BJ (cell line): ENCODE results near the gene DLX6. TPM values are rescaled to one million over a fixed set of nuclear protein-coding genes. Genes with fewer than 3 reads are reported as not detected.

ENCODE experiments used
- CTCF ChIA-PET: fragments of 350-600 bp; formaldehyde crosslinking; extraction: SDS; loops from one replicate; lab custom pipeline; 2021; ENCODE audit warnings: antibody characterized with exemption, inconsistent platforms; lab: Yijun Ruan, JAX
- POLR2A ChIA-PET: fragments of 300-600 bp; sonication (Branson Sonifier 250); formaldehyde crosslinking; extraction: SDS; loops from one replicate; lab custom pipeline; 2021; ENCODE audit warnings: antibody characterized with exemption; lab: Charles Lee
- DNase-seq: peaks from one replicate; pipeline ENCODE4 v3.0.0-alpha.2; 2011; ENCODE audit warnings: low read depth
- H3K27me3 ChIP-seq: 2 replicates; pipeline ENCODE4 v1.6.0; 2011; ENCODE audit warnings: low read length; ENCODE audit not compliant: control insufficient read depth, insufficient read depth
- H3K36me3 ChIP-seq: 2 replicates; pipeline ENCODE4 v1.5.1; 2011; ENCODE audit warnings: low read length; ENCODE audit not compliant: control insufficient read depth, insufficient read depth
- H3K4me3 ChIP-seq: 2 replicates; pipeline ENCODE4 v1.5.1; 2011; ENCODE audit warnings: low read depth, mild to moderate bottlenecking, control low read depth, low read length
- CTCF ChIP-seq: IDR thresholded peaks from 2 replicates; pipeline ENCODE4 v1.5.1; 2011; ENCODE audit warnings: low read depth, mild to moderate bottlenecking, control low read depth, inconsistent platforms, low read length, moderate library complexity; ENCODE audit not compliant: insufficient read depth
- polyA plus RNA-seq: library from polyadenylated mRNA; depleted of rRNA; stranded (reverse); fragments of >200 nt; gene quantifications from 2 replicates; pipeline ENCODE4 v1.2.3, GENCODE V29; 2011

The DLX6 gene
- polyA plus RNA-seq, 1 experiment: not detected

DNA sequence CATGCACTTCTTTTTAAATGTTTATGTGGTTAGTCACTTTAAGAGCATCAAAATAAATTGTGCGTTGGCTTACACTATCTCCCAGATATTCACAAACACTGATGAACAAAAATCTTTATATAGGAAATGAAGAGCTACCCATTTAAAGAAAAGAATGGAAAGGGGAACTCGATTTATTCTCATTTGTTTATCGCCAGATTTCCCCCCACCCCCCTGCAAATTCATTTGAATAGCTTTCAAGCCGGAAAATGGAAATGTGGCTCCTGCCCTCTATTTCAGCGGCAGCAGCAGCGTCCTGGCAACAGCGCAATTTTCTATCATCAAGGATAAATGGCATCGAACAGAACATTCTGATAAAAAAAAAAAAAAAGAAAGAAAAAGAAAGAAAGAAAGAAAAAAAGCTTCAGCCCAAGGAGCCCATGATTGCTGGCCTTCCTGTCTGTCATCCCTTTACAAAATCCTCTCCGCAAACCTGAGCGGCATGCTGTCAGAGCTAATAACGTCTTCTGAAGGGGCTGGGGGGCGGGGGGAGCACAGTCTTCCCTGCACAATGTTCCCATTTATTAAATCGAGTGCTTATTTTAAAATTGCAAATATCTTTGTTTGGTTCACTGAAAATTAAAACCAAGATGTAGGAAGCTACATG lies 13.7 kb upstream of the DLX6 start:
- Histone ChIP-seq H3K27me3 (peaks cover 30% of the 10 kb centered on the region), H3K36me3 (no peaks in the 10 kb centered on the region), H3K4me3 (no peak overlapping the region)
- ChIA-PET CTCF (no interaction called here), POLR2A (no interaction called here)
- no peak for DNase-seq
- TF ChIP-seq CTCF: no peak

DNA sequence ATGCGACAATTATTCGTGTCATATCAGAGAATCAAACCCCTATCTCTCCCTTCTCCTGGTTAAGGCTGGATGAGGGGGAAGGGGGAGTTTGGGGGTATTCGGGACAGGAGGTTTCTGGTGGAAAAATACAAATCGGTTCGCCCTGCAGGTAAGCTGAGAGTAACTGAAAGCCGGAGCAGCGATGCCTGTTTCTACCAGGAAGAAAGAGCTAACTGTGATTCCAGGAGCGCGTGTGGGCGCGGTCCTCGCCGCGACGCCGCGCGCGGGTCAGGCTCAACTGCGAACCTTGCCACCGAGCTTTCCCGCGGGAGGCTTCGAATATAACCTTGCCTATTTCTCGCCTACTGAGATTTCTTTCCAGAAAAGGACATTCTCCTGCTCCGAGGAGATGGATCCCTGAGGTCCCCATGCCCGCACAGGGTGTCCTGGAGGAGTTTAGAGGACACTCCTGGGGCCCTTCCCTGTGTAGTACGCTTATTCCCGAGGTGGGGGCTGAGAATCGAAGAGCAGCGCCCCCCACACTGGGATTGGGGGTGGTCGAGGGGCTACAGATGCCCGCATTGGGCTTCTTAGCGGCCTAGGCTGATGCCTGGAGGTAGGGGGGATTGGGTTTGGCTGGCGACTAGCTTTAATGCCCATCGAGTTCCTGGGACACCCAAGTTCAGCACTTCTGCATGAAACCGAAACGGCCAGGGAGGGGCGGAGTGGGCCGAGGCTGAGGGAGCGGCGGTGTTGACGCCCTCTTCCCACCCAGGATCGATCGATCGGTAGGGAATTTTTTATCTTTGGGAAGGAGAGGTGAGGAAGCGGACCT lies 13.0 kb upstream of the DLX6 start:
- POLR2A ChIA-PET: no interaction called here
- no peak for TF ChIP-seq CTCF
- H3K4me3 ChIP-seq: no peak overlapping the region
- no peak for DNase-seq
- CTCF ChIA-PET: no interaction called here
- H3K36me3 ChIP-seq: no peaks in the 10 kb centered on the region
- peaks cover 37% of the 10 kb centered on the region for H3K27me3 ChIP-seq

DNA sequence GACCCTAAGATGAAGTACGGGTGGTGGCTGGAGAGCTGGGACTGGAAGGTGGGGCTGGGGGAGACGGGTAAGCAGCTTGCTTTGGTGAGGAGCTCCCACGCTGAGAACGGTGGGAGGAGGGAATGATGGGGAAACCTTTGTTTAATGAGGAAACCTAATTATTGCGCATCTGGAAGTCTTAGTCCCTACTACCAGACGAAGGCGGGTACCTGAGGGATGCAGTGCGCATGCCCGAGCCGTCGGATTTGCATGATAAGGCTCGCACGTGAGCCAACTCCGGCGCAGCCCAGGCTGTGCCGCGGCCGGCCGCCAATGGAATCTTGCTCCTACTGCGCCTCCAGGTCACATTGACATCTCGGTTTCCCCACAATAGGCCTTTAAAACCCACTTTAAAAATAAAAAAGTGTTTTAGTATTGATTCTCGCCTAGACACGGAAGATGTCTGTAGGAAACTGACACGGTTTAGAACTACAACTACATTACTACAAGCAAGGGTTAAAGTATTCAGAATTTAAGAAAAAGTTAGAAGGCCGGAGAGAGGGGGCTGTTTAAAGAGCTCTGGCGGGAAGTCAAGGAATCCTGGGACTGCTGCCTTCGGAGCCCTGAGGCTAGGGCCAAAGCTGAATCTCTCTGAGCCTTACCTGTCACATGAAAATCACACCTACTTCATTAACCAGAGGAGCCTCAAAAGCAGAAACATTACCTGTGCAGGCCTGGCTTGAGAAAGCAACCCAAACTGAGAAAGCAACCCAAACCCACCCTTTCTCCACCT lies 12.1 kb upstream of the DLX6 start:
- Histone ChIP-seq H3K36me3 (no peaks in the 10 kb centered on the region), H3K4me3 (no peak overlapping the region), H3K27me3 (peaks cover 46% of the 10 kb centered on the region)
- CTCF ChIA-PET: no interaction called here
- POLR2A ChIA-PET: no interaction called here
- no peak for TF ChIP-seq CTCF
- no peak for DNase-seq

DNA sequence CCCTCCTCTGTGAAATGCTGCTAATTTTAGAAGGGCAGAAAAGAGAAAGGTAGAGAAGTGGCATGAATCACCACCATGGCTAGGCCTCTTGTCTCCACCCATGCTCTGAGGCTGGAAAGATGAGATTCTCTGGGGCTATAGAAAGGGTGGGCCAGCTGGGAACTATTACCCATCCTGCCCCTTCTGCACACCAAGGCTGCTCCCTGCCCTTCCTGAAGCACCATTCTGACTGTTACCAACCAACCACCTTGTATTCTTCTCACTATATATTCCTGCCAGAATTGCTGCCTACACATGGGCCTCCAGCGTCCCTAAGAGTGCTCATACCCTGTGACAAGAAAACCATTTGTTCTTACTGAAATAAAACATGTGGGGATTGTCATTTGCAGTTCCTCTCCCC lies 11.4 kb upstream of the DLX6 start:
- POLR2A ChIA-PET: no interaction called here

More for the DNA sequence above, 11.4 kb upstream of the DLX6 start:
- no peak for DNase-seq
- CTCF ChIA-PET: no interaction called here
- H3K27me3 ChIP-seq: peaks cover 50% of the 10 kb centered on the region
- no peaks in the 10 kb centered on the region for H3K36me3 ChIP-seq
- TF ChIP-seq CTCF: no peak
- no peak overlapping the region for H3K4me3 ChIP-seq
